Ishikawa (cell line): ENCODE results near the gene TRH.

Experiments
- CEBPB ChIP-seq: IDR thresholded peaks from 2 replicates; pipeline ENCODE4 v1.6.1; 2012
- CREB1 ChIP-seq: IDR thresholded peaks from 2 replicates; pipeline ENCODE4 v1.6.1; 2012; ENCODE audit warnings: low read depth
- EGR1 ChIP-seq: IDR thresholded peaks from 2 replicates; pipeline ENCODE4 v1.6.1; 2012
- EP300 ChIP-seq: IDR thresholded peaks from 2 replicates; pipeline ENCODE4 v1.6.1; 2012; ENCODE audit warnings: borderline replicate concordance
- FOXM1 ChIP-seq: IDR thresholded peaks from 2 replicates; pipeline ENCODE4 v1.6.1; 2012; ENCODE audit warnings: low read depth, borderline replicate concordance
- MAX ChIP-seq: IDR thresholded peaks from 2 replicates; pipeline ENCODE4 v1.6.1; 2012
- NFIC ChIP-seq: IDR thresholded peaks from 2 replicates; pipeline ENCODE4 v1.6.1; 2012
- RAD21 ChIP-seq: IDR thresholded peaks from 2 replicates; pipeline ENCODE4 v1.6.1; 2012; ENCODE audit warnings: low read depth
- REST ChIP-seq: IDR thresholded peaks from 2 replicates; pipeline ENCODE4 v1.6.1; 2012; ENCODE audit warnings: low read depth, mild to moderate bottlenecking
- TAF1 ChIP-seq: IDR thresholded peaks from 2 replicates; pipeline ENCODE4 v1.6.1; 2012; ENCODE audit warnings: low read depth, mild to moderate bottlenecking
- TCF12 ChIP-seq: IDR thresholded peaks from 2 replicates; pipeline ENCODE4 v1.6.1; 2012; ENCODE audit warnings: low read depth
- TEAD4 ChIP-seq: IDR thresholded peaks from 2 replicates; pipeline ENCODE4 v1.6.1; 2012
- USF1 ChIP-seq: IDR thresholded peaks from 2 replicates; pipeline ENCODE4 v1.6.1; 2012
- YY1 ChIP-seq: IDR thresholded peaks from 2 replicates; pipeline ENCODE4 v1.6.1; 2012; ENCODE audit warnings: low read depth
- ZBTB7A ChIP-seq: IDR thresholded peaks from 2 replicates; pipeline ENCODE4 v1.6.1; 2012; ENCODE audit warnings: low read depth

TRH gene

GRCh38 chr3:129942296-129942695 is 32.2 kb upstream of the TRH start:
- TF ChIP-seq RAD21, result peak; percentile 96
- TF ChIP-seq TEAD4, result no peak

GRCh38 chr3:129943020-129943419 is 31.5 kb upstream of the TRH start:
- TF ChIP-seq CREB1, result no peak
- no peak for TF ChIP-seq TAF1
- TF ChIP-seq FOXM1, result no peak
- no peak for TF ChIP-seq USF1
- no peak for TF ChIP-seq NFIC
- no peak for TF ChIP-seq EP300
- no peak for TF ChIP-seq EGR1
- TF ChIP-seq TCF12, result no peak
- TF ChIP-seq RAD21, result no peak
- no peak for TF ChIP-seq YY1
- no peak for TF ChIP-seq MAX
- no peak for TF ChIP-seq ZBTB7A
- TF ChIP-seq TEAD4, result no peak
- no peak for TF ChIP-seq CEBPB
- no peak for TF ChIP-seq REST

GRCh38 chr3:129944709-129945108 is 29.8 kb upstream of the TRH start:
- TF ChIP-seq RAD21, result no peak
- TF ChIP-seq EGR1, result no peak
- no peak for TF ChIP-seq REST
- no peak for TF ChIP-seq TCF12
- no peak for TF ChIP-seq TEAD4
- TF ChIP-seq CEBPB, result no peak
- no peak for TF ChIP-seq FOXM1
- TF ChIP-seq EP300, result no peak
- no peak for TF ChIP-seq YY1
- no peak for TF ChIP-seq ZBTB7A
- TF ChIP-seq TAF1, result no peak
- no peak for TF ChIP-seq CREB1
- no peak for TF ChIP-seq MAX
- no peak for TF ChIP-seq USF1
- TF ChIP-seq NFIC, result no peak

- TF ChIP-seq RAD21 (no peak), ZBTB7A (no peak), TEAD4 (no peak), NFIC (no peak), USF1 (no peak), EP300 (no peak), EGR1 (no peak)
These were observed 26.8 kb upstream of the TRH start for GRCh38 chr3:129947538-129948240.

- TF ChIP-seq ZBTB7A (no peak), EP300 (no peak), TCF12 (no peak), FOXM1 (no peak), USF1 (no peak), RAD21 (no peak), YY1 (no peak), CEBPB (no peak), NFIC (no peak), CREB1 (no peak), TAF1 (no peak), TEAD4 (no peak), MAX (no peak), EGR1 (no peak), REST (no peak)
These were observed 24.0 kb upstream of the TRH start for GRCh38 chr3:129950318-129951046.
